ENCODE measurements around the gene TMEM126A. TPM values are rescaled to one million over a fixed set of nuclear protein-coding genes. Genes with fewer than 3 reads are reported as not detected.
"Not testable (repeated sequence)": the region's sequence is repeated elsewhere in the genome, so short reads cannot be mapped to it uniquely, and the experiment has no call there.

Gene TMEM126A
- polyA plus RNA-seq, 1 donor from 2014 or later, result 115 TPM

- H3K9me3 ChIP-seq (ENCODE audit: low read length); H3F3A ChIP-seq (ENCODE audit: insufficient read depth, low read length, poor library complexity, severe bottlenecking); H3K4me3 ChIP-seq (ENCODE audit: low read length); H3K4me2 ChIP-seq (ENCODE audit: low read length); H3K9ac ChIP-seq (ENCODE audit: low read length); H3K9me2 ChIP-seq (ENCODE audit: insufficient read depth, low read length); H2AFZ ChIP-seq (ENCODE audit: low read depth, low read length); H3K27me3 ChIP-seq (ENCODE audit: insufficient read depth, low read depth, low read length); H3K27ac ChIP-seq (ENCODE audit: low read length); H4K20me1 ChIP-seq (ENCODE audit: insufficient read depth): not testable (repeated sequence)
- H3K79me2 ChIP-seq (replicated peaks; ENCODE audit: insufficient read depth, low read length), result peaks cover 20% of the 10 kb centered on the region
- H3K36me3 ChIP-seq (ENCODE audit: insufficient read depth, low read length), result peaks cover 22% of the 10 kb centered on the region
These were observed 6.6 kb downstream of the TMEM126A start for GRCh38 chr11:85654343-85654742.

DNA sequence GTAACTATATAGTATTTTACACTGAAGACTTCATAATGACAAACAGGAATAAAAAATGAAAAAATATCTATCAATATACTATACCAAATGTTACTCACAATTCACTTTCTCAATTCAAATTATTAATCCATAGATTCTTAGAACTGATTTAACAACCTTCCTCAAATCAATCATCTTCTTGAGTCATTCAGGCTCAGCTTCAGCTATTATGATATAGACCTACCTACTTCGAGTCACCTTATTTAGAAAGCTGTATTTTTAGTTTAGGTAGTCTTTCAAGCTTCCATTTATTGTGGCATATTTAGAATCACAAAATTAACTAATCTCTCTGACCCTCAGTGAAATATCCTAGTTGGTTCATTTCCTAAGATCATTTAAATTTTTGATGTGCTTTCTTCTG is 9.0 kb downstream of the TMEM126A start:
- TF ChIP-seq EZH2 (IDR thresholded peaks at IDR 0.05; ENCODE audit: borderline replicate concordance, insufficient read depth, low read length, poor library complexity, severe bottlenecking) (no peak), EP300 (conservative IDR thresholded peaks at IDR 0.05; ENCODE audit: poor library complexity, severe bottlenecking) (no peak), RAD21 (conservative IDR thresholded peaks at IDR 0.05) (no peak), SMC3 (conservative IDR thresholded peaks at IDR 0.05; ENCODE audit: poor library complexity) (no peak), POLR2AphosphoS5 (IDR thresholded peaks at IDR 0.05) (no peak), MXI1 (conservative IDR thresholded peaks at IDR 0.05; ENCODE audit: poor library complexity, severe bottlenecking) (no peak), TAF1 (IDR thresholded peaks at IDR 0.05; ENCODE audit: low read depth) (no peak)
- TF ChIP-seq, protein P1, sequence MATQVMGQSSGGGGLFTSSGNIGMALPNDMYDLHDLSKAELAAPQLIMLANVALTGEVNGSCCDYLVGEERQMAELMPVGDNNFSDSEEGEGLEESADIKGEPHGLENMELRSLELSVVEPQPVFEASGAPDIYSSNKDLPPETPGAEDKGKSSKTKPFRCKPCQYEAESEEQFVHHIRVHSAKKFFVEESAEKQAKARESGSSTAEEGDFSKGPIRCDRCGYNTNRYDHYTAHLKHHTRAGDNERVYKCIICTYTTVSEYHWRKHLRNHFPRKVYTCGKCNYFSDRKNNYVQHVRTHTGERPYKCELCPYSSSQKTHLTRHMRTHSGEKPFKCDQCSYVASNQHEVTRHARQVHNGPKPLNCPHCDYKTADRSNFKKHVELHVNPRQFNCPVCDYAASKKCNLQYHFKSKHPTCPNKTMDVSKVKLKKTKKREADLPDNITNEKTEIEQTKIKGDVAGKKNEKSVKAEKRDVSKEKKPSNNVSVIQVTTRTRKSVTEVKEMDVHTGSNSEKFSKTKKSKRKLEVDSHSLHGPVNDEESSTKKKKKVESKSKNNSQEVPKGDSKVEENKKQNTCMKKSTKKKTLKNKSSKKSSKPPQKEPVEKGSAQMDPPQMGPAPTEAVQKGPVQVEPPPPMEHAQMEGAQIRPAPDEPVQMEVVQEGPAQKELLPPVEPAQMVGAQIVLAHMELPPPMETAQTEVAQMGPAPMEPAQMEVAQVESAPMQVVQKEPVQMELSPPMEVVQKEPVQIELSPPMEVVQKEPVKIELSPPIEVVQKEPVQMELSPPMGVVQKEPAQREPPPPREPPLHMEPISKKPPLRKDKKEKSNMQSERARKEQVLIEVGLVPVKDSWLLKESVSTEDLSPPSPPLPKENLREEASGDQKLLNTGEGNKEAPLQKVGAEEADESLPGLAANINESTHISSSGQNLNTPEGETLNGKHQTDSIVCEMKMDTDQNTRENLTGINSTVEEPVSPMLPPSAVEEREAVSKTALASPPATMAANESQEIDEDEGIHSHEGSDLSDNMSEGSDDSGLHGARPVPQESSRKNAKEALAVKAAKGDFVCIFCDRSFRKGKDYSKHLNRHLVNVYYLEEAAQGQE (IDR thresholded peaks at IDR 0.05; ENCODE audit: borderline replicate concordance), result no peak
- TF ChIP-seq, protein P2, sequence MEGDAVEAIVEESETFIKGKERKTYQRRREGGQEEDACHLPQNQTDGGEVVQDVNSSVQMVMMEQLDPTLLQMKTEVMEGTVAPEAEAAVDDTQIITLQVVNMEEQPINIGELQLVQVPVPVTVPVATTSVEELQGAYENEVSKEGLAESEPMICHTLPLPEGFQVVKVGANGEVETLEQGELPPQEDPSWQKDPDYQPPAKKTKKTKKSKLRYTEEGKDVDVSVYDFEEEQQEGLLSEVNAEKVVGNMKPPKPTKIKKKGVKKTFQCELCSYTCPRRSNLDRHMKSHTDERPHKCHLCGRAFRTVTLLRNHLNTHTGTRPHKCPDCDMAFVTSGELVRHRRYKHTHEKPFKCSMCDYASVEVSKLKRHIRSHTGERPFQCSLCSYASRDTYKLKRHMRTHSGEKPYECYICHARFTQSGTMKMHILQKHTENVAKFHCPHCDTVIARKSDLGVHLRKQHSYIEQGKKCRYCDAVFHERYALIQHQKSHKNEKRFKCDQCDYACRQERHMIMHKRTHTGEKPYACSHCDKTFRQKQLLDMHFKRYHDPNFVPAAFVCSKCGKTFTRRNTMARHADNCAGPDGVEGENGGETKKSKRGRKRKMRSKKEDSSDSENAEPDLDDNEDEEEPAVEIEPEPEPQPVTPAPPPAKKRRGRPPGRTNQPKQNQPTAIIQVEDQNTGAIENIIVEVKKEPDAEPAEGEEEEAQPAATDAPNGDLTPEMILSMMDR (IDR thresholded peaks at IDR 0.05; ENCODE audit: poor library complexity, severe bottlenecking), result no peak
- Histone ChIP-seq H3K36me3 (ENCODE audit: insufficient read depth, low read length) (peaks cover 30% of the 10 kb centered on the region), H3K9ac (ENCODE audit: low read length) (no peak overlapping the region), H3K79me2 (replicated peaks; ENCODE audit: insufficient read depth, low read length) (peaks cover 44% of the 10 kb centered on the region), H4K20me1 (ENCODE audit: insufficient read depth) (peaks cover 3% of the 10 kb centered on the region), H3K9me3 (ENCODE audit: low read length) (no peaks in the 10 kb centered on the region), H3K9me2 (ENCODE audit: insufficient read depth, low read length) (no peaks in the 10 kb centered on the region), H3K27me3 (ENCODE audit: insufficient read depth, low read depth, low read length) (no peaks in the 10 kb centered on the region), H3F3A (ENCODE audit: insufficient read depth, low read length, poor library complexity, severe bottlenecking) (no peaks in the 10 kb centered on the region), H3K4me2 (ENCODE audit: low read length) (no peak overlapping the region), H2AFZ (ENCODE audit: low read depth, low read length) (no peak overlapping the region), H3K4me3 (ENCODE audit: low read length) (no peak overlapping the region), H3K27ac (ENCODE audit: low read length) (no peak overlapping the region)

DNA sequence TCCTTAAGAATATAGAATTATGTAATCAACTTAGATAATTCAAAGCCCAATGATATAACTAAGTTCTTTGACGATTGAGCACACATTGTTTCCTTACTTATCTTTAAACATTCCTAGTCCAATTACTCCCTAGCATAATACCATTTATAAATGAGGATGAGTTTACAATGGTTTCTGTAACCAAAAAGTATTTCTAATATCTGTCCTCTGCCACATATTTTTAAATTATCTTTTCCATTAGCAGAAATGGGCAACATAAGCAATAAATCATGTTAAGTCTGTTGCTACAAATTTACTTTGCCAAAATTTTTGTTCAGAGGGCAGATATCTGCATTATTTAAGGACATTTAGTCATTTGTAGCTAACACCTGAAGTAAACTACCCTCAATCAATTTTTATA is 10.4 kb downstream of the TMEM126A start:
- Histone ChIP-seq H2AFZ (ENCODE audit: low read depth, low read length) (no peak overlapping the region), H3K9ac (ENCODE audit: low read length) (no peak overlapping the region), H3K27me3 (ENCODE audit: insufficient read depth, low read depth, low read length) (no peaks in the 10 kb centered on the region), H3K9me2 (ENCODE audit: insufficient read depth, low read length) (no peaks in the 10 kb centered on the region), H3K4me3 (ENCODE audit: low read length) (no peak overlapping the region), H4K20me1 (ENCODE audit: insufficient read depth) (peaks cover 13% of the 10 kb centered on the region), H3K79me2 (replicated peaks; ENCODE audit: insufficient read depth, low read length) (peaks cover 58% of the 10 kb centered on the region), H3F3A (ENCODE audit: insufficient read depth, low read length, poor library complexity, severe bottlenecking) (no peaks in the 10 kb centered on the region), H3K27ac (ENCODE audit: low read length) (no peak overlapping the region), H3K9me3 (ENCODE audit: low read length) (no peaks in the 10 kb centered on the region), H3K4me2 (ENCODE audit: low read length) (no peak overlapping the region), H3K36me3 (ENCODE audit: insufficient read depth, low read length) (peaks cover 30% of the 10 kb centered on the region)
- no peak for TF ChIP-seq RAD21 (conservative IDR thresholded peaks at IDR 0.05)
- no peak for TF ChIP-seq MXI1 (conservative IDR thresholded peaks at IDR 0.05; ENCODE audit: poor library complexity, severe bottlenecking)
- TF ChIP-seq SMC3 (conservative IDR thresholded peaks at IDR 0.05; ENCODE audit: poor library complexity), result no peak
- TF ChIP-seq, protein P1 (IDR thresholded peaks at IDR 0.05; ENCODE audit: borderline replicate concordance), result no peak
- TF ChIP-seq, protein P2 (IDR thresholded peaks at IDR 0.05; ENCODE audit: poor library complexity, severe bottlenecking), result no peak
- TF ChIP-seq POLR2AphosphoS5 (IDR thresholded peaks at IDR 0.05), result no peak

Data from neural cell (in vitro differentiated cells).